ENCODE data around the gene WASHC2C.

DNA sequence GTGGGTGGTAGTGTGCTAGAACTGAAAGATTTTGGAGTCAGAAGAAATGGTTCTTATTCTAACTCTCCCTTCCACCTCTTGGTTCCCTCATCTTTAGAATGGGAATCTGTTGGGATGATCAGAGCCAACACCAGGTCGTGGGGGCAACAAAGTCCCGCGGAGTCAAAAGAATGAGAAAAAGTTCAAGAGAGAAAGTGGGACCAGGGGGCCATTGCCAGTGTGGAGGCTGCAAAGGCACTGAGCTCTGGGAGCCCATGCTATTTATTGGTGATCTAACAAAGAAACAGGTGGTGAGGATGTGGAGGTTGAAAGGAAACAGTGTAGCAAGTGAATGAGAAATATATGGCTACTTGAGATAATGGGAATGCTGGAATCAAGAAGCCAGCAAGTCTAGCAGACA lies 90.8 kb downstream of the WASHC2C start:
- TF ChIP-seq, protein P1, sequence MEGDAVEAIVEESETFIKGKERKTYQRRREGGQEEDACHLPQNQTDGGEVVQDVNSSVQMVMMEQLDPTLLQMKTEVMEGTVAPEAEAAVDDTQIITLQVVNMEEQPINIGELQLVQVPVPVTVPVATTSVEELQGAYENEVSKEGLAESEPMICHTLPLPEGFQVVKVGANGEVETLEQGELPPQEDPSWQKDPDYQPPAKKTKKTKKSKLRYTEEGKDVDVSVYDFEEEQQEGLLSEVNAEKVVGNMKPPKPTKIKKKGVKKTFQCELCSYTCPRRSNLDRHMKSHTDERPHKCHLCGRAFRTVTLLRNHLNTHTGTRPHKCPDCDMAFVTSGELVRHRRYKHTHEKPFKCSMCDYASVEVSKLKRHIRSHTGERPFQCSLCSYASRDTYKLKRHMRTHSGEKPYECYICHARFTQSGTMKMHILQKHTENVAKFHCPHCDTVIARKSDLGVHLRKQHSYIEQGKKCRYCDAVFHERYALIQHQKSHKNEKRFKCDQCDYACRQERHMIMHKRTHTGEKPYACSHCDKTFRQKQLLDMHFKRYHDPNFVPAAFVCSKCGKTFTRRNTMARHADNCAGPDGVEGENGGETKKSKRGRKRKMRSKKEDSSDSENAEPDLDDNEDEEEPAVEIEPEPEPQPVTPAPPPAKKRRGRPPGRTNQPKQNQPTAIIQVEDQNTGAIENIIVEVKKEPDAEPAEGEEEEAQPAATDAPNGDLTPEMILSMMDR (conservative IDR thresholded peaks at IDR 0.05): no peak
- TF ChIP-seq ZFX (IDR thresholded peaks at IDR 0.05): no peak
